Nephron progenitor cell (in vitro differentiated cells): ENCODE measurements around the gene GRIK4.

Source experiments
- DNase-seq: peaks from one replicate; pipeline ENCODE4 v3.0.0; 2021
- H3K27ac Mint-ChIP-seq: 2 replicates; pipeline ENCODE4 v1.8.0; 2021; ENCODE audit warnings: mild to moderate bottlenecking, moderate library complexity, mixed read lengths
- H3K27me3 Mint-ChIP-seq: 2 replicates; pipeline ENCODE4 v1.8.0; 2021; ENCODE audit warnings: mild to moderate bottlenecking, low read depth, mixed read lengths; ENCODE audit not compliant: poor library complexity
- H3K36me3 Mint-ChIP-seq: 2 replicates; pipeline ENCODE4 v1.8.0; 2021; ENCODE audit warnings: low read depth, mixed read lengths
- H3K4me1 Mint-ChIP-seq: 2 replicates; pipeline ENCODE4 v1.8.0; 2021; ENCODE audit warnings: mixed read lengths
- H3K4me3 Mint-ChIP-seq: 2 replicates; pipeline ENCODE4 v1.8.0; 2021; ENCODE audit warnings: mild to moderate bottlenecking, moderate library complexity, mixed read lengths
- H3K9me3 Mint-ChIP-seq: 2 replicates; pipeline ENCODE4 v1.8.0; 2021; ENCODE audit warnings: mild to moderate bottlenecking, moderate library complexity, mixed read lengths
- TF ChIP-seq, protein P1 (sequence below): fragments of 200-600 bp; sonication (generic); IDR thresholded peaks from 2 replicates; pipeline ENCODE4 v1.5.0; 2021; ENCODE audit warnings: antibody characterized with exemption

The GRIK4 gene

DNA sequence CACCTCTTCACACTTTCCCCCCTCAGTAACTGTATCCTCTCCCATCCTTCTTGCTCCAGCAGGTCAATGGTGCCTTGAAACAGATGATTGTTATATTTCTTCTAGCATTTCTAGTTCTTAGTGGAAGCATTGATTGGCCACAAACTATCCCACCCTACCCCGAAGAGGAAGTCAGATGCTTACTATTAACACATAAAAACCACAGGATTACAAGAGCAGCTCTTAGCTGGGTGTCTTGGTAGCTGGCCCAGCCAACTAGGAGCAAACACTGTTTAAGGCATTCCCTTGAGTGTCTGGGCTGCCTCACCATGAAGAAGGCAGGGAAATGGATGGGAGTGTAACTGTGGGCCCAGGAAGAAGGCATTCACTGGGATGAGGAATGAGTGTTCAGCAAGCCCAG lies 176.6 kb downstream of the GRIK4 start:
- Mint-ChIP-seq H3K4me3 (no peak overlapping the region), H3K4me1 (peaks cover 30% of the 10 kb centered on the region), H3K9me3 (no peaks in the 10 kb centered on the region), H3K36me3 (no peaks in the 10 kb centered on the region), H3K27ac (no peak overlapping the region), H3K27me3 (peaks cover 11% of the 10 kb centered on the region)
- TF ChIP-seq, protein P1, sequence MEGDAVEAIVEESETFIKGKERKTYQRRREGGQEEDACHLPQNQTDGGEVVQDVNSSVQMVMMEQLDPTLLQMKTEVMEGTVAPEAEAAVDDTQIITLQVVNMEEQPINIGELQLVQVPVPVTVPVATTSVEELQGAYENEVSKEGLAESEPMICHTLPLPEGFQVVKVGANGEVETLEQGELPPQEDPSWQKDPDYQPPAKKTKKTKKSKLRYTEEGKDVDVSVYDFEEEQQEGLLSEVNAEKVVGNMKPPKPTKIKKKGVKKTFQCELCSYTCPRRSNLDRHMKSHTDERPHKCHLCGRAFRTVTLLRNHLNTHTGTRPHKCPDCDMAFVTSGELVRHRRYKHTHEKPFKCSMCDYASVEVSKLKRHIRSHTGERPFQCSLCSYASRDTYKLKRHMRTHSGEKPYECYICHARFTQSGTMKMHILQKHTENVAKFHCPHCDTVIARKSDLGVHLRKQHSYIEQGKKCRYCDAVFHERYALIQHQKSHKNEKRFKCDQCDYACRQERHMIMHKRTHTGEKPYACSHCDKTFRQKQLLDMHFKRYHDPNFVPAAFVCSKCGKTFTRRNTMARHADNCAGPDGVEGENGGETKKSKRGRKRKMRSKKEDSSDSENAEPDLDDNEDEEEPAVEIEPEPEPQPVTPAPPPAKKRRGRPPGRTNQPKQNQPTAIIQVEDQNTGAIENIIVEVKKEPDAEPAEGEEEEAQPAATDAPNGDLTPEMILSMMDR = no peak
- no peak for DNase-seq

DNA sequence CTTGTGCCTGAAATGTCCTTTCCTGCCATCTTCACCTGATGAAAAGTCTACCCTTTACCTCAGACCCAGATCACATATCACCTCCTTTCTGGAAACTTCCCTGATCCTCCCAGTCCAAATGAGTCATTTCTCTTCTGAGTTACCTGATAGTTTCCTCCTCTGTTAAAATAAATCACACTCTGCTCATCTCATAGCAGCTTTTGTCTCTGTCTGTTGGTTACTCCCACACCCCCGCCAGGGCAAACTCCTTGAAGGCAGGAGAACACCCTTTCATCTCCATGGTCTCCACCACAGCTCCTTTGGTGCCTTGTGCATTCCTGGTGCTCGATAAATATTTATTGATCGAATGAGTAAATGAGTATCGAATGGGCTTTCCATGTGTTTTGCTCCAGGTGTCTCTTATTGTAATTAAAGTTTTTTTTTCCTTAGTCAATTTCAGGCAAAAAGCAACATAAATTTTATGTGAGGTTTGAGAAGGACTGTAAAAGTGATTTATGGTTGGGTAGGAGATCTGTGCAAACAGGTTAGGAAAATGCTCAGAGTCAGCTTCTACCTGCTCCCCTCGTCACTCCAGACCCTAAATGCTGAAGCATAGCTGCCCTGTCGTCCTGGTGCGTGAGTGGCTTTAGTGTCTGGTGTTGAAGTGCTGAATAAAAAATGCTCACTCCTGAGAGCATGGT lies 178.2 kb downstream of the GRIK4 start:
- H3K4me3 Mint-ChIP-seq = no peak overlapping the region
- DNase-seq = no peak
- TF ChIP-seq, protein P1 = no peak
- H3K9me3 Mint-ChIP-seq = no peaks in the 10 kb centered on the region
- H3K27ac Mint-ChIP-seq = peak overlapping the region; percentile 53
- H3K4me1 Mint-ChIP-seq = peaks cover 30% of the 10 kb centered on the region
- no peaks in the 10 kb centered on the region for H3K36me3 Mint-ChIP-seq
- peaks cover 14% of the 10 kb centered on the region for H3K27me3 Mint-ChIP-seq

DNA sequence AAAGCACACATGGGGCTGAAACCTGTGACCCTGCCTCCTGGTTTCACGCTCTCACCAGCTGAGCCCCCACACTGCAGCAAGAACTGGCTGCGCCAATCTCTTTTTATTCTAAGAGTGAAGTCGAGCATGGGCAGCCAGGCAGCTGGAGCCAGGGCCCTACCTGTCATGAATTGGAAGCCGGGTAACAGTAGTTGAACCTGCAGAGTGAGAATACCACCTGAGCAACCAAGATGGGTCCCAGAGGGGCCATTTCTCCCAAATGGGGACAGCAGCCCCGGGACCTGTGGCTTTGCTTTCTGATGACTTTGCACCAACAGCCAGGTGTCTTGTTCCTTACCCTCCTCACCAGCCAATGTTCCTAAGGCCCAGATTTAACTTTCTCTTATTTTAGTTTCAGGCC lies 178.9 kb downstream of the GRIK4 start:
- Mint-ChIP-seq H3K9me3 (no peaks in the 10 kb centered on the region), H3K4me1 (peaks cover 30% of the 10 kb centered on the region), H3K27ac (no peak overlapping the region), H3K27me3 (peaks cover 11% of the 10 kb centered on the region), H3K36me3 (no peaks in the 10 kb centered on the region), H3K4me3 (no peak overlapping the region)
- DNase-seq = no peak
- TF ChIP-seq, protein P1 = no peak

DNA sequence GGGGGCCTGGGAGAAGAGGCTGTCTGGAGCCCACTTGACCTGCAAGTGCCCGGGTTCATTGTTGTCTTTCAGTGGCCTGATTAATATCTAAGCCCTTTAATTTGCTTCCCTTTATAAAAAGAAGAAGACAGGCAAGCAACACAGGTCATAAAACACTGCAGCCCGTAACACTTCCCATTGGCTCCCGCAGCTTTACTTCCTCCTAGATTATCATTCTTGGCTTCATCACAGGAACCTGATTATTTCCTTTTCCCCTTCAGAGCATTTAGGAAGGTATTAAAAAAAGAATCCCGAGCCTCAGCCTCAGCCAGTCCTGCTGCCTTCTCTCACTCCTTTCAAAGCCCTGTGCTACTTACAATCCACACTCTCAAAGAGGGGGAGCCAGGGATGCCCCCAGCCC lies 183.2 kb downstream of the GRIK4 start:
- Mint-ChIP-seq H3K27me3 (peaks cover 11% of the 10 kb centered on the region), H3K4me3 (no peak overlapping the region), H3K4me1 (peaks cover 24% of the 10 kb centered on the region), H3K27ac (no peak overlapping the region), H3K9me3 (no peaks in the 10 kb centered on the region), H3K36me3 (no peaks in the 10 kb centered on the region)
- TF ChIP-seq, protein P1 = no peak
- DNase-seq = no peak

DNA sequence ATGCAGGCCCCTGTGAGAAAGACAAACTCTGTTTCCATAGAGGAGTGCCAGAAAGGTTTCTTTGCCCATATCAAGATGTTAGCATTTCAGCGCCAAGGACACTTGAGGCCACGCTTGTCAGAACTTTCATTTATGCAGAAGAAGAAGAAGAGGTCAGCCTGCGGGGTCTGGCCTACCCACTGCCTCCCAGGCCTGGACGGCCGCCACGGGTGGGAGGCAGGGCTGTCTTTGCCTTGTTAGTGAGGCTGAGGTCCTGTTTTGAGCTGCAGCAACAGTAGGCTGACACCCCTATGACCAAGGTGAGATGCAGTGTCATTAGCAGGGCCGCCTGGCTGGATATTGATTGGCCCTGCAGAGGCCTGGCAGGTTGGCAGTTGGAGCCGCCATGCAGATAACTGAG lies 183.9 kb downstream of the GRIK4 start:
- H3K27me3 Mint-ChIP-seq = peaks cover 11% of the 10 kb centered on the region
- no peak for DNase-seq
- TF ChIP-seq, protein P1 = no peak
- no peak overlapping the region for H3K4me3 Mint-ChIP-seq
- no peaks in the 10 kb centered on the region for H3K36me3 Mint-ChIP-seq
- peaks cover 17% of the 10 kb centered on the region for H3K4me1 Mint-ChIP-seq
- no peak overlapping the region for H3K27ac Mint-ChIP-seq
- H3K9me3 Mint-ChIP-seq = no peaks in the 10 kb centered on the region

DNA sequence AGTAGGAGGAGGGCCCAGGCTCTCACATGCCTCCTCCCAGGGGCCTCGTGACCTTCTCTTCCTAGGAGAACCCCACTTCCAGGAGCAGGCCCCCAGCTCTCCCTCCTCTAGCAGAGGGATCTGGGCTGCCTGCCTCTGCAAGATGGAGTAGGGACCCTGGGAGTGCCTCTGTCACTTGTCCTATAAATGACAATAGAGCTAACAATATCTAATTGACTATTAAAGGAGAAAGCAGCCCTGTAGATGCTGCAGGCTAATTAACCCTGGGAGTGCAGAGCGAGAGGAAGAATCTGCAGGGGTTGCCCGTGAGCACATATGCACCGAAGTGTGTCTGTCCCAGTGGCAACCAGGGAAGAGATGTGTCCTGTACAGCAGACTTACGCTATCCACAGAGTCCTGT lies 184.4 kb downstream of the GRIK4 start:
- Mint-ChIP-seq H3K4me1 (peaks cover 12% of the 10 kb centered on the region), H3K27me3 (peaks cover 11% of the 10 kb centered on the region), H3K27ac (no peak overlapping the region), H3K9me3 (no peaks in the 10 kb centered on the region), H3K4me3 (no peak overlapping the region), H3K36me3 (no peaks in the 10 kb centered on the region)
- DNase-seq = no peak
- TF ChIP-seq, protein P1 = no peak
